Endothelial cell of umbilical vein (primary cell): ENCODE results near the gene PTPMT1. TPM values are rescaled to one million over a fixed set of nuclear protein-coding genes. Genes with fewer than 3 reads are reported as not detected.

Experiments
- BruUV-seq: library from RNA; stranded (reverse); fragments of 400-500 nt; replicated peaks from 2 replicates; lab custom pipeline; 2021; lab: Mats Ljungman, UMichigan
- CTCF ChIA-PET: fragments of 300-600, 350-600 bp; sonication (Branson Sonifier 250); formaldehyde crosslinking; loops from one replicate; lab custom pipeline; 2021; ENCODE audit warnings: antibody characterized with exemption, inconsistent platforms; lab: Charles Lee
- POLR2A ChIA-PET: fragments of 300-600, 350-600 bp; sonication (Branson Sonifier 250); formaldehyde crosslinking; loops from one replicate; lab custom pipeline; 2021; ENCODE audit warnings: antibody characterized with exemption, inconsistent platforms; lab: Charles Lee
- DNase-seq: peaks from one replicate; pipeline ENCODE4 v3.0.0-alpha.2; 2011; ENCODE audit warnings: low read depth, low spot score
- FAIRE-seq: peaks from 2 replicates; lab custom pipeline; 2011; peaks lifted over from hg19 to GRCh38; lab: Jason Lieb, UNC
- H2AFZ ChIP-seq: 2 replicates; pipeline ENCODE4 v1.6.0; 2012; ENCODE audit warnings: low read depth, low read length, control low read depth, inconsistent platforms
- H3K27ac ChIP-seq: 2 replicates; pipeline ENCODE4 v1.5.1; 2011; ENCODE audit warnings: low read depth, mild to moderate bottlenecking, control low read depth, low read length, moderate library complexity; ENCODE audit not compliant: insufficient read depth
- H3K27me3 ChIP-seq, 2 experiments: 2 replicates each; pipeline versions ENCODE4 v1.6.0 to v1.6.1; 2011; ENCODE audit warnings: low read length in 2 of 2, mixed read lengths in 1 of 2; ENCODE audit not compliant: control insufficient read depth in 2 of 2, insufficient read depth in 2 of 2
- H3K36me3 ChIP-seq, 2 experiments: 2 replicates in 1 of 2; 3 replicates in 1 of 2; pipeline ENCODE4 v1.5.1; 2011; ENCODE audit warnings: low read length in 2 of 2, mild to moderate bottlenecking in 1 of 2, moderate library complexity in 1 of 2; ENCODE audit not compliant: control insufficient read depth in 2 of 2, insufficient read depth in 2 of 2; ENCODE audit errors: extremely low read depth in 1 of 2
- H3K4me1 ChIP-seq: 3 replicates; pipeline ENCODE4 v1.5.1; 2011; ENCODE audit warnings: mild to moderate bottlenecking, low read length; ENCODE audit not compliant: control insufficient read depth, insufficient read depth; ENCODE audit errors: extremely low read depth
- H3K4me2 ChIP-seq: 2 replicates; pipeline ENCODE4 v1.6.1; 2011; ENCODE audit warnings: low read length, control low read depth, mixed read lengths; ENCODE audit not compliant: insufficient read depth
- H3K4me3 ChIP-seq, 3 experiments: fragments of 200-600 bp in 1 of 3; sonication (generic), shearing (Covaris generic) in 1 of 3; replicated peaks in 1 of 3; 2 replicates each; pipeline ENCODE4 v1.5.1; 2011 to 2016; ENCODE audit warnings: control low read depth in 3 of 3, low read length in 3 of 3, mild to moderate bottlenecking in 2 of 3, inconsistent platforms in 1 of 3, low read depth in 1 of 3, moderate library complexity in 1 of 3; ENCODE audit not compliant: insufficient read depth in 1 of 3
- H3K79me2 ChIP-seq: 2 replicates; pipeline ENCODE4 v1.6.0; 2012; ENCODE audit warnings: low read length, inconsistent platforms; ENCODE audit not compliant: control insufficient read depth, insufficient read depth
- H3K9ac ChIP-seq: replicated peaks from 2 replicates; pipeline ENCODE3; 2011; ENCODE audit warnings: low read length, control low read depth; ENCODE audit not compliant: insufficient read depth; ENCODE audit errors: extremely low read depth
- H3K9me1 ChIP-seq: replicated peaks from 3 replicates; pipeline ENCODE4 v1.6.0; 2011; ENCODE audit warnings: mild to moderate bottlenecking, low read length; ENCODE audit not compliant: control insufficient read depth, insufficient read depth; ENCODE audit errors: extremely low read depth
- H3K9me3 ChIP-seq: replicated peaks from 2 replicates; pipeline ENCODE4 v1.5.1; 2012; ENCODE audit warnings: low read length, inconsistent platforms; ENCODE audit not compliant: control insufficient read depth, insufficient read depth
- H4K20me1 ChIP-seq: replicated peaks from 2 replicates; pipeline ENCODE3; 2011; ENCODE audit warnings: mild to moderate bottlenecking, low read length; ENCODE audit not compliant: control insufficient read depth, insufficient read depth; ENCODE audit errors: extremely low read depth
- CTCF ChIP-seq, 2 donors: IDR thresholded peaks; 1 replicate in 1 of 2; 2 replicates in 1 of 2; pipeline ENCODE4 v1.5.1; 2011; ENCODE audit warnings: low read length in 2 of 2, mild to moderate bottlenecking in 2 of 2, moderate library complexity in 2 of 2, control low read depth in 1 of 2, inconsistent platforms in 1 of 2, low read depth in 1 of 2; ENCODE audit not compliant: insufficient read depth in 1 of 2; ENCODE audit errors: extremely low read depth in 1 of 2
- GATA2 ChIP-seq: IDR thresholded peaks from 2 replicates; pipeline ENCODE4 v1.7.0; 2011; ENCODE audit warnings: low read depth, mild to moderate bottlenecking, moderate library complexity, mixed read lengths, low read length; ENCODE audit not compliant: insufficient read length, insufficient read depth
- POLR2AphosphoS5 ChIP-seq: IDR thresholded peaks from 2 replicates; pipeline ENCODE4 v1.6.1; 2012; ENCODE audit warnings: low read depth, mild to moderate bottlenecking, control low read depth, low read length, moderate library complexity; ENCODE audit not compliant: insufficient read depth
- dilution Hi-C: fragments of 300-500 bp; cut with MboI; formaldehyde crosslinking; loops from one replicate; pipeline ENCODE4 v1.15.0; 2019; ENCODE audit warnings: low sequenced_read_pairs; ENCODE audit not compliant: extremely low pct_ligation_motif_present
- intact Hi-C: fragments of 100-400 bp; cut with micrococcal nuclease; formaldehyde crosslinking; loops from one replicate; pipeline ENCODE4 v1.10.0; 2022
- polyA plus RNA-seq, 4 experiments: library from polyadenylated mRNA; depleted of rRNA in 3 of 4; stranded (reverse) in 3 of 4; unstranded in 1 of 4; fragments of >200 nt; gene quantifications; 2 replicates each; pipeline versions ENCODE4 v1.2.1 to v1.2.3, GENCODE V29; 2011 to 2012; ENCODE audit warnings: missing spikeins in 1 of 4
- total RNA-seq: library from RNA; stranded (reverse); gene quantifications from 2 replicates; pipeline ENCODE4 v1.2.3, GENCODE V29; 2021

Gene PTPMT1
- total and polyA plus RNA-seq, 2 donors (not counting 3 experiments of a cell fraction or from before 2014, with no cell fraction given), result 44.6 to 83.1 TPM

- Histone ChIP-seq H3K9ac (no peak overlapping the region), H3K4me2 (no peak overlapping the region), H3K27ac (no peak overlapping the region), H3K4me3 (no peak overlapping the region), H3K27me3 (no peaks in the 10 kb centered on the region), H3K9me1 (no peaks in the 10 kb centered on the region), H3K36me3 (no peaks in the 10 kb centered on the region), H2AFZ (no peak overlapping the region), H4K20me1 (peaks cover 3% of the 10 kb centered on the region), H3K9me3 (no peaks in the 10 kb centered on the region), H3K4me1 (peaks cover 26% of the 10 kb centered on the region), H3K79me2 (peaks cover 94% of the 10 kb centered on the region)
- CTCF ChIA-PET, result interaction anchor here (0.6 to 1.8 kb wide), 8 partner anchors 9 to 64 kb away, joined by 3 to 5 read pairs (median 3); no protein-coding TSS in a partner anchor
- DNase-seq (peak; percentile 44), FAIRE-seq (no peak)
- intact Hi-C loops (no loop called here), dilution Hi-C loops (no loop called here)
- no peak for TF ChIP-seq CTCF (IDR thresholded peaks at IDR 0.05; ENCODE audit: extremely low read depth in 1 of 2, insufficient read depth in 1 of 2, low read depth in 1 of 2, low read length in 2 of 2)
- peak; percentile 22 for TF ChIP-seq GATA2
- TF ChIP-seq POLR2AphosphoS5, result peak; percentile 36
- POLR2A ChIA-PET, result no interaction called here
- BruUV-seq, result no TSS peak
These were observed 47.0 kb upstream of the PTPMT1 start for GRCh38 chr11:47518212-47518964.
